22Rv1 (cell line): ENCODE data around the gene CFAP90.

Source experiments
- H3K27ac ChIP-seq: fragments of 450-650 bp; 2 replicates; pipeline ENCODE4 v1.5.1; 2017
- ZFX ChIP-seq: fragments of 450-650 bp; IDR thresholded peaks from 2 replicates; pipeline ENCODE4 v1.6.1; 2017; ENCODE audit warnings: antibody characterized with exemption, borderline replicate concordance
- TF ChIP-seq, protein P1 (sequence below): fragments of 450-650 bp; IDR thresholded peaks from 2 replicates; pipeline ENCODE4 v1.5.1; 2017; ENCODE audit warnings: mild to moderate bottlenecking

The CFAP90 gene

DNA sequence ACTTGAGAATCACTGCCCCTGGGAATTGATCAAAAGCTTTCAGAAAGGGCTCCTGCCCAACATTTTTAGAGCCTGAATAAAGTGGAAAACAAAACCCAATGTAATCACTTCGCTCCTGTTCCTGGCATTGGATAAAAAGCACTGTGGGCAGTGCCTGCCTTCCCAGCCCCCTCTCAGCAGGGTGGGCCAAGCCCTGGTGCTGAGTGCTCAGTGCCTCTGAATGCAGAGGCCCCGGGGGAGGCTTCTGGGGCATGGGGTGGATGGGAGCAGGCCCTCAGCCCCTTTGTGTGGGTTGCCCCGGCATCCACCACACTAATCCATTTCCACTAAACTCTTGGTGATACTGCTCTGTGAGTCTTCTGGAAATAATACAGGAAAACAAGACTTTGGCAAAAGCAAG lies 55.6 kb downstream of the CFAP90 start:
- TF ChIP-seq, protein P1, sequence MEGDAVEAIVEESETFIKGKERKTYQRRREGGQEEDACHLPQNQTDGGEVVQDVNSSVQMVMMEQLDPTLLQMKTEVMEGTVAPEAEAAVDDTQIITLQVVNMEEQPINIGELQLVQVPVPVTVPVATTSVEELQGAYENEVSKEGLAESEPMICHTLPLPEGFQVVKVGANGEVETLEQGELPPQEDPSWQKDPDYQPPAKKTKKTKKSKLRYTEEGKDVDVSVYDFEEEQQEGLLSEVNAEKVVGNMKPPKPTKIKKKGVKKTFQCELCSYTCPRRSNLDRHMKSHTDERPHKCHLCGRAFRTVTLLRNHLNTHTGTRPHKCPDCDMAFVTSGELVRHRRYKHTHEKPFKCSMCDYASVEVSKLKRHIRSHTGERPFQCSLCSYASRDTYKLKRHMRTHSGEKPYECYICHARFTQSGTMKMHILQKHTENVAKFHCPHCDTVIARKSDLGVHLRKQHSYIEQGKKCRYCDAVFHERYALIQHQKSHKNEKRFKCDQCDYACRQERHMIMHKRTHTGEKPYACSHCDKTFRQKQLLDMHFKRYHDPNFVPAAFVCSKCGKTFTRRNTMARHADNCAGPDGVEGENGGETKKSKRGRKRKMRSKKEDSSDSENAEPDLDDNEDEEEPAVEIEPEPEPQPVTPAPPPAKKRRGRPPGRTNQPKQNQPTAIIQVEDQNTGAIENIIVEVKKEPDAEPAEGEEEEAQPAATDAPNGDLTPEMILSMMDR, result no peak
- no peak for TF ChIP-seq ZFX
- H3K27ac ChIP-seq, result no peak overlapping the region

GRCh38 chr5:7794823-7795222 lies 56.1 kb downstream of the CFAP90 start:
- TF ChIP-seq ZFX, result no peak
- TF ChIP-seq, protein P1, result no peak
- no peak overlapping the region for H3K27ac ChIP-seq

DNA sequence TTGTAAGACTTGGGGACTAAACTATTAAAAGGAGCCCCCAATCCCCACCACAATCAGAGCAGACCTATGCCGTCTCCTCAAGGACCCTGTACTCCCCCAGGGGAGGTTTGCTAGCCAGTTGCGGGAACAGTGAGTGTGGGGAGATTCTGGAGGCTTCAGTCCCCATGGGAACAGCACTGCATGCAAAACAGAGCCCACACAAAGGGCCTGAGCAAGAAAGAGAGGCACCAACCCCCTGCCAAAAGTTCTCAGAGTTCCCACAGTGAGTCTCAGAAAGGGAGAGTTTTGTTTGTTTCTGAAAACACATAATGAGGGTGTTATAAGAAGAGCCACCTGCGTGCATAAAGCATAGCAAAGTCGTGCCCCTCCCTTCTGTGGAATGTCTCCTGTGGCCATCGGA lies 56.6 kb downstream of the CFAP90 start:
- TF ChIP-seq, protein P1, result no peak
- TF ChIP-seq ZFX, result no peak

GRCh38 chr5:7793895-7794294 lies 57.0 kb downstream of the CFAP90 start:
- no peak overlapping the region for H3K27ac ChIP-seq
- no peak for TF ChIP-seq ZFX
- TF ChIP-seq, protein P1, result no peak

More for the DNA sequence above, 56.6 kb downstream of the CFAP90 start:
- H3K27ac ChIP-seq, result no peak overlapping the region

GRCh38 chr5:7789567-7789966 lies 61.4 kb downstream of the CFAP90 start:
- no peak for TF ChIP-seq ZFX
- TF ChIP-seq, protein P1, result no peak
- H3K27ac ChIP-seq, result no peak overlapping the region

DNA sequence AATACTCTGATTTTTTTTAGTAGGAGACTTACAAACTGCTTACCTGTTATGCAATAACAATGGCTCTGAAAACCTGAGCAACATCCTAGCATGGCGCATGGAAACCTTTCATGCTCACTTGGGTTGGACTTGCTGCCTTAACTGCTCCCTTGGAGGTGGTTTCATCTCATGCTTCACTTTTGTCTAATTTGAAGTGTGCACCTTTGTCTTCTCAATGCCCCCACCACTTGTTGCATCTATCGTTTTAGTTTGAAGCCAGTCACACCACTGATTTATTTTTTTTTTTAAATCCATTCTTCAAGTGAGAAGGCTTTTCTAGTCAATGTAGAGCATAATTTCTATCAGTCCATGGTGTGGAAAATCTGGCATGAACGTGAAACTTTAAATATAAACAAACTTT lies 63.2 kb downstream of the CFAP90 start:
- TF ChIP-seq ZFX, result no peak
- TF ChIP-seq, protein P1, result no peak
- H3K27ac ChIP-seq, result no peak overlapping the region

- H3K27ac ChIP-seq, result no peak overlapping the region
- TF ChIP-seq, protein P1, result no peak
- no peak for TF ChIP-seq ZFX
These were observed 66.1 kb downstream of the CFAP90 start for GRCh38 chr5:7784683-7785380.
